ENCODE measurements around the gene LTO1.
"Not testable (repeated sequence)": the region's sequence is repeated elsewhere in the genome, so short reads cannot be mapped to it uniquely, and the experiment has no call there.

LTO1 gene

GRCh38 chr11:69630017-69630416, 45.1 kb downstream of the LTO1 start:
- no peak for DNase-seq

GRCh38 chr11:69627551-69627950, 47.6 kb downstream of the LTO1 start:
- DNase-seq, result no peak

GRCh38 chr11:69625476-69625875, 49.7 kb downstream of the LTO1 start:
- no peak for DNase-seq

GRCh38 chr11:69624293-69624692, 50.9 kb downstream of the LTO1 start:
- no peak for DNase-seq

- DNase-seq, result not testable (repeated sequence)
Measured at GRCh38 chr11:69622097-69622681, 53.0 kb downstream of the LTO1 start.

GRCh38 chr11:69620683-69621290, 54.4 kb downstream of the LTO1 start:
- DNase-seq, result no peak

GRCh38 chr11:69618237-69618636, 56.9 kb downstream of the LTO1 start:
- DNase-seq, result no peak

- DNase-seq, result no peak
Measured at GRCh38 chr11:69617682-69618081, 57.5 kb downstream of the LTO1 start.

GRCh38 chr11:69617220-69617619, 57.9 kb downstream of the LTO1 start:
- no peak for DNase-seq

Data from activated T-cell treated with anti-CD3 and anti-CD28 coated beads for 4 hours (primary cell).